HepG2 (cell line): ENCODE results near the gene EEPD1.

Experiments
- CBX5 ChIP-seq: sonication (generic); formaldehyde crosslinking; IDR thresholded peaks from 2 replicates; pipeline ENCODE4 v1.4.0; 2020; ENCODE audit warnings: missing genetic modification reagents, borderline replicate concordance
- CEBPB ChIP-seq: IDR thresholded peaks from 2 replicates; pipeline ENCODE4 v1.6.1; 2011; ENCODE audit warnings: low read depth, low read length, improper control_type of control experiment, borderline replicate concordance
- FOXK1 ChIP-seq: sonication (generic); formaldehyde crosslinking; IDR thresholded peaks from 2 replicates; pipeline ENCODE4 v1.4.0; 2020; ENCODE audit warnings: low read depth, missing genetic modification reagents, borderline replicate concordance
- GABPA ChIP-seq, 2 experiments: IDR thresholded peaks; 2 replicates each; pipeline ENCODE4 v1.6.1; 2011 to 2016; ENCODE audit warnings: low read depth in 2 of 2, low read length in 1 of 2, missing biosample characterization in 1 of 2, missing genetic modification characterization in 1 of 2
- IKZF4 ChIP-seq: sonication (generic); formaldehyde crosslinking; IDR thresholded peaks from 2 replicates; pipeline ENCODE4 v1.5.1; 2020; ENCODE audit warnings: borderline replicate concordance, mild to moderate bottlenecking, low read depth, missing genetic modification reagents; ENCODE audit errors: not compliant biosample characterization
- RXRA ChIP-seq: sonication (generic); formaldehyde crosslinking; IDR thresholded peaks from 2 replicates; pipeline ENCODE4 v1.5.1; 2020; ENCODE audit warnings: missing genetic modification reagents
- SMAD1 ChIP-seq: sonication (generic); formaldehyde crosslinking; IDR thresholded peaks from 2 replicates; pipeline ENCODE4 v1.4.0; 2020; ENCODE audit warnings: missing genetic modification reagents, low read depth, mild to moderate bottlenecking, borderline replicate concordance
- ZFX ChIP-seq: sonication (generic); formaldehyde crosslinking; IDR thresholded peaks from 2 replicates; pipeline ENCODE4 v1.4.0; 2020; ENCODE audit warnings: mild to moderate bottlenecking, low read depth, missing genetic modification reagents, moderate library complexity
- ZKSCAN1 ChIP-seq: fragments of 150-350 bp; IDR thresholded peaks from 2 replicates; pipeline ENCODE4 v1.6.1; 2014; ENCODE audit warnings: low read length
- ZNF879 ChIP-seq: sonication (generic); formaldehyde crosslinking; IDR thresholded peaks from 2 replicates; pipeline ENCODE4 v1.8.1; 2023; ENCODE audit warnings: missing genetic modification reagents
- TF ChIP-seq, protein P1 (sequence below): sonication (generic); formaldehyde crosslinking; IDR thresholded peaks from 2 replicates; pipeline ENCODE4 v1.4.0; 2020; ENCODE audit warnings: missing genetic modification reagents
- TF ChIP-seq, protein P2 (sequence below): sonication (generic); formaldehyde crosslinking; IDR thresholded peaks from 2 replicates; pipeline ENCODE4 v1.5.0; 2020; ENCODE audit warnings: mild to moderate bottlenecking, missing genetic modification reagents, moderate library complexity
- TF ChIP-seq, protein P3 (sequence below): sonication (generic); formaldehyde crosslinking; IDR thresholded peaks from 2 replicates; pipeline ENCODE4 v1.4.0; 2020; ENCODE audit warnings: missing genetic modification reagents

DNA sequence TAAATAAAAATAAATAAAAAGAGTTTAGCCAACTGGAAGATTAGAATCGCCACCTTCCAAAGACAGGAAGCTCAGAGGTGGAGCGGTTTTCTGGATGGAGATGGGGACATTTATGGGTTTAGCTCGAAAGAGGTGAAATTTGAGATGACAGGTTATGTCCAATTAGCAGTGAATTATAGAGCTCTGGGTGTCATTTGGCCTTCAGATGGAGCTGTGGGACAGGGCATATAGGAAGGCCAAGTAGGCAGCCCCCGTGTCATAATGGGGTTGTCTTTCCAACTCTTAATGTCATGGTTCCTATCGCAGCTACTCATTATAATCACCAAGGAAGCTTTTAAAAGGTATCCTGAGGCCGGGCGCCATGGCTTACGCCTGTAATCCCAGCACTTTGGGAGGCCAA lies 21.0 kb upstream of the EEPD1 start:
- TF ChIP-seq ZNF879 (CRISPR knock-in tag) (no peak), ZKSCAN1 (no peak), FOXK1 (CRISPR knock-in tag) (no peak), ZFX (CRISPR knock-in tag) (no peak), CEBPB (no peak), IKZF4 (no peak), CBX5 (CRISPR knock-in tag) (no peak), RXRA (no peak), SMAD1 (no peak), GABPA (IDR thresholded peaks at IDR 0.05; ENCODE audit: low read depth, low read length) (no peak), GABPA (CRISPR knock-in tag; IDR thresholded peaks at IDR 0.05; ENCODE audit: low read depth) (no peak)
- TF ChIP-seq, protein P1, sequence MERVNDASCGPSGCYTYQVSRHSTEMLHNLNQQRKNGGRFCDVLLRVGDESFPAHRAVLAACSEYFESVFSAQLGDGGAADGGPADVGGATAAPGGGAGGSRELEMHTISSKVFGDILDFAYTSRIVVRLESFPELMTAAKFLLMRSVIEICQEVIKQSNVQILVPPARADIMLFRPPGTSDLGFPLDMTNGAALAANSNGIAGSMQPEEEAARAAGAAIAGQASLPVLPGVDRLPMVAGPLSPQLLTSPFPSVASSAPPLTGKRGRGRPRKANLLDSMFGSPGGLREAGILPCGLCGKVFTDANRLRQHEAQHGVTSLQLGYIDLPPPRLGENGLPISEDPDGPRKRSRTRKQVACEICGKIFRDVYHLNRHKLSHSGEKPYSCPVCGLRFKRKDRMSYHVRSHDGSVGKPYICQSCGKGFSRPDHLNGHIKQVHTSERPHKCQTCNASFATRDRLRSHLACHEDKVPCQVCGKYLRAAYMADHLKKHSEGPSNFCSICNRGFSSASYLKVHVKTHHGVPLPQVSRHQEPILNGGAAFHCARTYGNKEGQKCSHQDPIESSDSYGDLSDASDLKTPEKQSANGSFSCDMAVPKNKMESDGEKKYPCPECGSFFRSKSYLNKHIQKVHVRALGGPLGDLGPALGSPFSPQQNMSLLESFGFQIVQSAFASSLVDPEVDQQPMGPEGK (CRISPR knock-in tag): no peak
- TF ChIP-seq, protein P2, sequence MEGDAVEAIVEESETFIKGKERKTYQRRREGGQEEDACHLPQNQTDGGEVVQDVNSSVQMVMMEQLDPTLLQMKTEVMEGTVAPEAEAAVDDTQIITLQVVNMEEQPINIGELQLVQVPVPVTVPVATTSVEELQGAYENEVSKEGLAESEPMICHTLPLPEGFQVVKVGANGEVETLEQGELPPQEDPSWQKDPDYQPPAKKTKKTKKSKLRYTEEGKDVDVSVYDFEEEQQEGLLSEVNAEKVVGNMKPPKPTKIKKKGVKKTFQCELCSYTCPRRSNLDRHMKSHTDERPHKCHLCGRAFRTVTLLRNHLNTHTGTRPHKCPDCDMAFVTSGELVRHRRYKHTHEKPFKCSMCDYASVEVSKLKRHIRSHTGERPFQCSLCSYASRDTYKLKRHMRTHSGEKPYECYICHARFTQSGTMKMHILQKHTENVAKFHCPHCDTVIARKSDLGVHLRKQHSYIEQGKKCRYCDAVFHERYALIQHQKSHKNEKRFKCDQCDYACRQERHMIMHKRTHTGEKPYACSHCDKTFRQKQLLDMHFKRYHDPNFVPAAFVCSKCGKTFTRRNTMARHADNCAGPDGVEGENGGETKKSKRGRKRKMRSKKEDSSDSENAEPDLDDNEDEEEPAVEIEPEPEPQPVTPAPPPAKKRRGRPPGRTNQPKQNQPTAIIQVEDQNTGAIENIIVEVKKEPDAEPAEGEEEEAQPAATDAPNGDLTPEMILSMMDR: peak; percentile 55
- TF ChIP-seq, protein P3, sequence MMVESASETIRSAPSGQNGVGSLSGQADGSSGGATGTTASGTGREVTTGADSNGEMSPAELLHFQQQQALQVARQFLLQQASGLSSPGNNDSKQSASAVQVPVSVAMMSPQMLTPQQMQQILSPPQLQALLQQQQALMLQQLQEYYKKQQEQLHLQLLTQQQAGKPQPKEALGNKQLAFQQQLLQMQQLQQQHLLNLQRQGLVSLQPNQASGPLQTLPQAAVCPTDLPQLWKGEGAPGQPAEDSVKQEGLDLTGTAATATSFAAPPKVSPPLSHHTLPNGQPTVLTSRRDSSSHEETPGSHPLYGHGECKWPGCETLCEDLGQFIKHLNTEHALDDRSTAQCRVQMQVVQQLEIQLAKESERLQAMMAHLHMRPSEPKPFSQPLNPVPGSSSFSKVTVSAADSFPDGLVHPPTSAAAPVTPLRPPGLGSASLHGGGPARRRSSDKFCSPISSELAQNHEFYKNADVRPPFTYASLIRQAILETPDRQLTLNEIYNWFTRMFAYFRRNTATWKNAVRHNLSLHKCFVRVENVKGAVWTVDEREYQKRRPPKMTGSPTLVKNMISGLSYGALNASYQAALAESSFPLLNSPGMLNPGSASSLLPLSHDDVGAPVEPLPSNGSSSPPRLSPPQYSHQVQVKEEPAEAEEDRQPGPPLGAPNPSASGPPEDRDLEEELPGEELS (CRISPR knock-in tag): no peak
